MG63 (cell line): ENCODE measurements around the gene ARHGAP26. TPM values are rescaled to one million over a fixed set of nuclear protein-coding genes. Genes with fewer than 3 reads are reported as not detected.
"Not testable (repeated sequence)": the region's sequence is repeated elsewhere in the genome, so short reads cannot be mapped to it uniquely, and the experiment has no call there.

Source experiments
- DNase-seq: peaks from one replicate; pipeline ENCODE4 v3.0.0-alpha.2; 2020
- H3K27me3 ChIP-seq: fragments of 250-450 bp; sonication (Bioruptor Pico); 2 replicates; pipeline ENCODE4 v1.5.1; 2020; ENCODE audit warnings: mild to moderate bottlenecking, moderate library complexity
- H3K36me3 ChIP-seq: fragments of 250-450 bp; sonication (Bioruptor Pico); 2 replicates; pipeline ENCODE4 v1.5.1; 2020; ENCODE audit warnings: mild to moderate bottlenecking, moderate library complexity
- H3K4me3 ChIP-seq: fragments of 250-450 bp; sonication (Bioruptor Pico); 2 replicates; pipeline ENCODE4 v1.5.1; 2020; ENCODE audit warnings: mild to moderate bottlenecking, moderate library complexity
- H3K9me3 ChIP-seq: fragments of 250-450 bp; sonication (Bioruptor Pico); 2 replicates; pipeline ENCODE4 v1.5.1; 2020; ENCODE audit warnings: mild to moderate bottlenecking, moderate library complexity
- total RNA-seq: library from RNA; depleted of rRNA; stranded (reverse); fragments of >200 nt; shearing (Covaris generic); gene quantifications from 2 replicates; pipeline ENCODE4 v1.2.3, GENCODE V29; 2014; ENCODE audit warnings: low replicate concordance

Gene ARHGAP26
- total RNA-seq, 1 experiment from 2014 or later = 1.3 TPM

GRCh38 chr5:143115381-143115780, 345.2 kb downstream of the ARHGAP26 start:
- no peaks in the 10 kb centered on the region for H3K27me3 ChIP-seq
- no peak overlapping the region for H3K4me3 ChIP-seq
- no peaks in the 10 kb centered on the region for H3K36me3 ChIP-seq
- H3K9me3 ChIP-seq = no peaks in the 10 kb centered on the region
- DNase-seq = no peak

GRCh38 chr5:143116814-143117213, 346.6 kb downstream of the ARHGAP26 start:
- Histone ChIP-seq H3K27me3 (no peaks in the 10 kb centered on the region), H3K4me3 (no peak overlapping the region), H3K9me3 (no peaks in the 10 kb centered on the region), H3K36me3 (no peaks in the 10 kb centered on the region)
- DNase-seq = no peak

- Histone ChIP-seq H3K27me3 (no peaks in the 10 kb centered on the region), H3K4me3 (no peak overlapping the region), H3K36me3 (no peaks in the 10 kb centered on the region), H3K9me3 (no peaks in the 10 kb centered on the region)
- DNase-seq = no peak
These were observed 347.6 kb downstream of the ARHGAP26 start for GRCh38 chr5:143117821-143118220.

- DNase-seq = no peak
- Histone ChIP-seq H3K36me3 (no peaks in the 10 kb centered on the region), H3K4me3 (no peak overlapping the region), H3K9me3 (no peaks in the 10 kb centered on the region), H3K27me3 (no peaks in the 10 kb centered on the region)
These were observed 348.0 kb downstream of the ARHGAP26 start for GRCh38 chr5:143118222-143118621.

- not testable (repeated sequence) for H3K9me3 ChIP-seq, H3K27me3 ChIP-seq, H3K4me3 ChIP-seq, H3K36me3 ChIP-seq, DNase-seq
These were observed 348.6 kb downstream of the ARHGAP26 start for GRCh38 chr5:143118818-143119217.

GRCh38 chr5:143119291-143119769, 349.2 kb downstream of the ARHGAP26 start:
- Histone ChIP-seq H3K9me3 (no peaks in the 10 kb centered on the region), H3K27me3 (no peaks in the 10 kb centered on the region), H3K4me3 (no peak overlapping the region), H3K36me3 (no peaks in the 10 kb centered on the region)
- no peak for DNase-seq

GRCh38 chr5:143119881-143120341, 349.7 kb downstream of the ARHGAP26 start:
- H3K4me3 ChIP-seq = no peak overlapping the region
- H3K36me3 ChIP-seq = no peaks in the 10 kb centered on the region
- H3K9me3 ChIP-seq = no peaks in the 10 kb centered on the region
- DNase-seq = no peak
- H3K27me3 ChIP-seq = no peaks in the 10 kb centered on the region

GRCh38 chr5:143120460-143121134, 350.4 kb downstream of the ARHGAP26 start:
- no peak for DNase-seq
- H3K27me3 ChIP-seq = no peaks in the 10 kb centered on the region
- H3K36me3 ChIP-seq = no peaks in the 10 kb centered on the region
- H3K4me3 ChIP-seq = no peak overlapping the region
- H3K9me3 ChIP-seq = no peaks in the 10 kb centered on the region

GRCh38 chr5:143121135-143121475, 350.9 kb downstream of the ARHGAP26 start:
- no peaks in the 10 kb centered on the region for H3K36me3 ChIP-seq
- no peaks in the 10 kb centered on the region for H3K27me3 ChIP-seq
- H3K4me3 ChIP-seq = no peak overlapping the region
- no peak for DNase-seq
- H3K9me3 ChIP-seq = no peaks in the 10 kb centered on the region

GRCh38 chr5:143124593-143124992, 354.4 kb downstream of the ARHGAP26 start:
- Histone ChIP-seq H3K27me3 (no peaks in the 10 kb centered on the region), H3K36me3 (no peaks in the 10 kb centered on the region), H3K4me3 (no peak overlapping the region), H3K9me3 (no peaks in the 10 kb centered on the region)
- no peak for DNase-seq

GRCh38 chr5:143126174-143127019, 356.2 kb downstream of the ARHGAP26 start:
- Histone ChIP-seq H3K36me3 (no peaks in the 10 kb centered on the region), H3K27me3 (no peaks in the 10 kb centered on the region), H3K9me3 (no peaks in the 10 kb centered on the region), H3K4me3 (no peak overlapping the region)
- DNase-seq = no peak

- no peaks in the 10 kb centered on the region for H3K27me3 ChIP-seq
- H3K36me3 ChIP-seq = no peaks in the 10 kb centered on the region
- H3K4me3 ChIP-seq = no peak overlapping the region
- no peaks in the 10 kb centered on the region for H3K9me3 ChIP-seq
- DNase-seq = no peak
These were observed 358.4 kb downstream of the ARHGAP26 start for GRCh38 chr5:143128412-143129071.

GRCh38 chr5:143129203-143129602, 359.0 kb downstream of the ARHGAP26 start:
- DNase-seq = no peak
- Histone ChIP-seq H3K4me3 (no peak overlapping the region), H3K27me3 (no peaks in the 10 kb centered on the region), H3K36me3 (no peaks in the 10 kb centered on the region), H3K9me3 (no peaks in the 10 kb centered on the region)

GRCh38 chr5:143129910-143130612, 359.9 kb downstream of the ARHGAP26 start:
- Histone ChIP-seq H3K4me3 (no peak overlapping the region), H3K9me3 (no peaks in the 10 kb centered on the region), H3K36me3 (no peaks in the 10 kb centered on the region), H3K27me3 (no peaks in the 10 kb centered on the region)
- DNase-seq = no peak

GRCh38 chr5:143130613-143131305, 360.6 kb downstream of the ARHGAP26 start:
- no peaks in the 10 kb centered on the region for H3K9me3 ChIP-seq

GRCh38 chr5:143131972-143132371, 361.8 kb downstream of the ARHGAP26 start:
- no peak for DNase-seq
- Histone ChIP-seq H3K4me3 (no peak overlapping the region), H3K9me3 (no peaks in the 10 kb centered on the region), H3K36me3 (no peaks in the 10 kb centered on the region), H3K27me3 (no peaks in the 10 kb centered on the region)

More at GRCh38 chr5:143130613-143131305, 360.6 kb downstream of the ARHGAP26 start:
- Histone ChIP-seq H3K36me3 (no peaks in the 10 kb centered on the region), H3K27me3 (no peaks in the 10 kb centered on the region), H3K4me3 (no peak overlapping the region)
- no peak for DNase-seq
